Fibroblast of skin of abdomen (primary cell): ENCODE measurements around the gene GARIN5B.

Experiments
- DNase-seq: peaks from one replicate; pipeline ENCODE4 v3.0.0-alpha.2; 2013

Gene GARIN5B

DNA sequence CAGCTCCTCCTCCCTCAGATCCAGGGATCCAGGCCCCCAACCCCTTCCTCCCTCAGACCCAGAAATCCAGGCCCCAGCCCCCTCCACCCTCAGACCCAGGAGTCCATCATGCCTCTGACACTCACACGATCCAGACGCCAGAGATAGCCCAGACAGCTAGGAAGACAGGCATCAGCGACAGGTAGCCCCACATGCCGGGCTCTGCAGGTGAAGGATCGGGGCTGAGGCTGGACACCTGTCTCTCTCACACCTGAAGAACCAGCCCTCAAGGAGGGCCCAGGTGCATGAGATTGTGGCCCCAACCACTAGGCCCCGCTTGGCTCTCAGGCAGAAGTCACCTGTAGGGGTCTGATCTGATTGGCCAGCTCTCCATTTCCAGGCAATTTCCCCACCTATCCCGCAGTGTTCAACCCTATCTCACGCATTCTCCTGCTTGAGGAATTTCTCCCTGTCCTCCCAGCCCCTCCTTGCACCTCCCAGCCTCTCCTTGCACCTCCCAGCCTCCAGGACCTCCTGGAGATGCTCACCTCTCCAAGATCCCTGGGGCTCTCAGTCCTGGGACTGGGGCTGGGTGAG lies 42.1 kb downstream of the GARIN5B start:
- no peak for DNase-seq

DNA sequence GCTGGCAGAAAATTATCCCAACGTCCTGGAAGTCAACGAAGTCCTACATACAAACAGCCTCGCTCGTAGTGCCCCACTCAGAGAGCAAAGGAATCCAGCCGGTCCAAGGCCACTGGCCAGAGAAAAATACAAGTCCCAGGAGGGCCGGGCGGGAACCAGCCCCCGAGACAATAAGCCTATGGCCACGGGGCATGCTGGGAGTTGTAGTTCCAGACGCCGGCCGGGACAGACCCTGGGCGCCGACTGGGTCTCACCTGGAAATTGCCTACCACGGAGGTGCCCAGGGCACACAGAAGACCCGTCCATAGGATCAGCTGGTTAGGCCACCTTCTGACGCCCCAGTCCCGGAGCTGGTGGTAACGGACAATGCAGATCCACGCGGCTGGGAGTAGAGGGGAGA lies 43.3 kb downstream of the GARIN5B start:
- DNase-seq, result peak; percentile 37

DNA sequence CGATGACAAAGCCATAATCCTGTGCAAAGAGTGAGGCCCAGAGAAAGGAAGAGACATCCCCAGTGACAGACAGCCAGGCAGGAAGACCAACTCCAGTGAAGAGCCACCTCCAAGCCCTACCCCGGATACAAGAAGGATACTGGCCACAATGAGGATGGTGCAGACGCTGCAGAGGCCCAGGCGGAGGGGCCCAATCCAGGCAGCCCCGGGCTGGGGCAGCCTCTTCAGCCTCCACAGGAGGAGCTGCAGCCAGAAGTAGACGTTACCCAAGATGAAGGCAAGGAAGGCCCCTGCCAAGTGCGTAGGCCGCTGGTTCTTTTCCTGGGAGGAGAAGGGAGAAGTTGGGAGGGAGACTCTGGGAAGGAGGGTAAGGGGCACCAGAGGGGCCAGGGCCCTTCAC lies 46.4 kb downstream of the GARIN5B start:
- no peak for DNase-seq

DNA sequence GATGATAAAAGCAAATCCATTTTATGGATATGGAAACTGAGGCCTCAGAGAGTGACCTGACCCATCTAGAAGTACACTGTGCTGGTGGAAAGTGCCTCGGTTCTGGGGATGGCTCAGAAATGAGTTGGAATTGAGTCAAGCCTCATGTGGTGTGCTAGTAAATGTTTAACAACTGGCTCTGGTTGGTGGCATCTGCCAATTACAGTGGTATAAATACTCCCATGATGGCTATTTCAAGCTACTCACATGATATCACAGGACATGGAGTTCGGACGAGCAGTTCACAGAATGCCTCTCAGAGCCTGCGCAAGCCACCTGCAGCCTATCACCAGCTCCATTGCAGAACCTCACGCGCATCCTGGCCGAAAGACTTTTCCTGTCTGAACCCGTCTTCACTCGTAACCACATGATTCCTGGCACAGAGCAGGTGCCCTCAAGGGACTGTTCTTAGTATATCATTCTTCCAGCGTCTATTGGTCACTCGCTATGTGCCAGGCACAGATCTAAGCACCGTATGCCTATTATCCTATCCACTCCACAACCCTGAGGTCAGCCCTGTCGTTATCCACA lies 47.0 kb downstream of the GARIN5B start:
- DNase-seq, result no peak

DNA sequence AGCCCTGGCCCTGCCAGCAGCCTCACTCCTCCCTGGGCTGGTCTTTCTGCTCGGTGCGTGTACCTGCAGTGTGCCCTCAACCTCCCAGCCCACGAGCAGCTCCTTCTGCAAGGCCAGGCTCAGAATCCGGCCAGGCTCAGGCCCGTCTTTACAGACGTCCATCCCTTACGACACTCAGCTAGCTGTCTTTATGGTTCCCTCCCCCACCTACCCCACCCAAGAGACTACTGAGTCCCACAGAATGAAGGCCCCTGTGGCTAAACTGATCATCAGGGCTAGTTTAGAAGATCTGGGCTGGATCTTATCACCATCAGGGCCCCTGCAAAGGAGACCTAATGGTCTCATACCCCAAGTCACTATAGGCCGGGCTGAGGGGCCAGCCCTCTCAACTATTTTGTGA lies 48.7 kb downstream of the GARIN5B start:
- DNase-seq, result no peak

DNA sequence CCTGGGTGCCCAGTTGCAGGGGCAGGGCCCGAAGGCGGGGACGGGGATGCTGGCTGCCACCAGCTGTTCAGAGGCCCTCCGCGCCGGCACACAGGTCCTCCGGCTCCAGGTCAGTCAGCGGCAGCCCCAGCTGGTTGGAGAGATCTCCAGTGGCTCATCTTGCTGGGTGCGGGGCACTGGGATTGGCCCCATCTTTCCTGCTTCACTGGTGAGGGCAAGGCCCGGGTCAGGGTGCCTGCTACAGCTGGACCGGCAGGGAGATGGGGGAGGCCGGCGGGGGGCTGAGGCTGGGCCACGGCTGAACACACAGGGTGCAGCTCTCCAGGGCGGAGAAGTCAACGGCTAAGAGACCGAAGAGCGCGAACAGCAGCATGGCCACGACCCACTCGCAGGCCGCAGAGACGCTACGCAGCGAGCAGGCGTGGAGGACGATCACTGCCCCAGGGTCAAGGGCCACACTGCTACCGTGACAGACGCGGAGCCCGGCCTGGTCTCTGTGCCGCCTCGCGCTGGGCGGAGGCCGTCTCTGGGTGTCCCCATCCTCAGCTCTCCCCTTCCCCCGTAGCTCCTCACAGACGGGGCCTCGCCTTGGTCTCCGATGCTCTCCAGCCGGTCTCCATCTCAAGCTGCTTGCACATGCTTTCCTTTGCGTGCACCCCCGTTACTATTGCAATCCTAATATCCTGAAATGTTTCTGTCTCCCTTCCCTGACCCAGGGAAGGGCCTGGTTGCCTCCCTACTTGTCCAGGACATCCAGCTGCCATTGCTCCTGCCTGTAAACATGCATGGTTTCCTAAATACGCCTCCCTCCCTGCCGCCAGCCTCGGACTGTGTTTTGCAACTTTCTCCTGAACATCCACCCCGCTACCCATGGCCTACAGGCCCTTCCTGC lies 50.2 kb downstream of the GARIN5B start:
- no peak for DNase-seq

DNA sequence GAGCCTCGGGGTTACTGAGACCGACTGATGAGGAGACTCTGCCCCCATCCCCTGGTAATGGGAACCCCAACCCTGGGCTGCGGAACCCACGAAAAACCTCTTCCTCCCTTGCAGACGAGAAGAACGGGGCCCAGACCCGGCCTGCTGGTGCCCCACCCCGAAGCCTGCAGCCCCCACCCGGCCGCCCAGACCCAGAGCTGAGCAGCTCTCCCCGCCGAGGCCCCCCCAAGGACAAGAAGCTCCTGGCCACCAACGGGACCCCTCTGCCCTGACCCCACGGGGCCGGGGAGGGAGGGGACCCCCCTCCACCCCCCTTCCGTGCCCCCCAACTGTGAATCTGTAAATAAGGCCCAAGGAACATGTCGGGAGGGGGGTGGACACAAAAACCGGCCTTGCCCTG lies 51.3 kb downstream of the GARIN5B start:
- DNase-seq, result no peak

DNA sequence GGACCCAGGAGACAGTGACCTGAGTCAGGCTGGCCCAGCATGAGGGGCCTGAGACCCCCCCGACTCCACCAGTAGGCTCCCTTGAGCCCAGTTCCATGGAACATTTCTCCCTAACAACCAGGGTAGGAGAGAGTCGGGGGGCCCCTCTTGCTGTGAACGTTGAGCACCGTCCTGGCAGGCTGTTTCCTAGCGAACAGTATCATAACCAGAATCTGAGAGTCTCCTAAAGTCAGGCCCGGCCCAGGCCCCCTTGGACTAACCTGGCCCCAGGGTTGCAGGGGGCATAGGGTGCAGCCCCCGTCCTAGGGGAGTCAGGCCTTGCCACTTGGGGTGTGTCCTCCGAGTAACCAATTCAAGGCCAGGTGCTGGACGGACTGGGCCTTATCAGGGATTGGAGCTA lies 51.7 kb downstream of the GARIN5B start:
- no peak for DNase-seq

DNA sequence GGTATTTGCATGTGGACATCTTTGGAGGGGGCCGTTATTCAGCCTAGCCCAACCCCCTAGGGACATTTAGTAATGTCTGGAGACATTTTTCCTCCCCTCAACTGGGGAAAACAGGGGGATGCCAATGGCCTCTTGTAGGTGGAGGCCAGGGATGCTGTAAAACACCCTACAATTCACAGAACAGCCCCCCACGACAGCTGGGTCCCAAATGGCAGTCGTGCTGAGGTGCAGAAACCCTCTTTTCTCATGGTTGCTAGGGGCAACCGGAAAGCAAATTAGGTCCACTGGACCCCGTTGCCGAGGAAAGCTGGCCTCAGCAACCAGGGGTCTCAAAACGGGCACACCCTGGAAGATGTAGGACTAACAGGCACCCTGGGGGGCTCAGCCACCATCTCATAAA lies 52.6 kb downstream of the GARIN5B start:
- no peak for DNase-seq

DNA sequence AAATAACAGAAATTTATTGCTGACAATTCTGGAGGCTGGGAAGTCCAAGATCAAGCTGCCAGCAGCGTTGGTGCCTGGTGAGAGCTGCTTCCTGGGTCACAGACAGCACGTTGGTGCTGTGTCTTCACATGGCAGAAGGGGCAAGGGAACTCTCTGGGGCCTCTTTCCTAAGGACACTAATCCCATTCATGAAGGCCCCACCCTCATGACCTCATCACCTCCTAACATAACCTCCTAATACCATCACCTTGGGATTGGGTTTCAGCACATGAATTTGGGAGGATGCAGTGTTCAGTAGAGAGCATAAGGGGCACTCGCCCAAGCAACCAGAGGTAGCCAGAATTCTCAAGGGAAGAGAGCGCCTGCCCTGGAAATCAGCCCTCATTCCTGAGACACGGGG lies 53.6 kb downstream of the GARIN5B start:
- no peak for DNase-seq

DNA sequence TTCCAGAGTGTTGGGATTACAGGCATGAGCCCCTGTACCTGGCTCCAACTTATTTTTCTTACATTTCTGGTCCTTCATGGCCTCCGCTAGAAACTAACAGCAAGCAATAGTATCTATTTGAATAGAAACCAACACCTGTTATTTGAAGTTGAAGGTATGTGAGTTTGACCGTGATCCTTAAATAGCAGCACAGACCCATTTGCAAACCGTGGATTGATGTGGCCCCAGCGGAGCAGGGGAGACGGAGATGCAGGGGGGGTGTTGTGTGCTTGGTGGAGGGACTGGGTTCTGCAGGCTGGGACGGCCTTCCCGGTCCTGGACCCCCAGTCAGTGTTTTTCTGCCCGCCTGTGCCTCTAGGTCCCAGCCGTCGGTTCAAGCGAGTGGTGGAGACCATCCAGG lies 54.8 kb downstream of the GARIN5B start:
- no peak for DNase-seq

DNA sequence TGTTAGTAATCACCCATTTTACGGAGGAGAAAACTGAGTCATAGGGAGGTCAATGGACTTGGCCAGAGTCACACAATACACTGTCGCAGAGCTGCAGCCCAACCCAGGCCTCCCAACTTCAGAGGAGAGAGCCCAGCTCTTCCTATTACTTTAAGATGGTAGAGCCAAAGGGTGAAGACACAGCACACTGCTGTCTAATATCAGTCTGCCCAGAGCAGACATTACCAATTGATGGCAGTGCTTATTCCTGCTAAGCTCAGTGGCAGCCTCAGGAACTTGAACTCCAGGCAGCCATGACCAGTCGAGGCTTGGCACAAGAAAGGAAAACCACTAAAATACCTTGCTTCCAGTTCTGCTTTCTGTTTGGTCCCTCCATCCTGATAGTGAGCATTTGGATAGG lies 56.3 kb downstream of the GARIN5B start:
- no peak for DNase-seq

DNA sequence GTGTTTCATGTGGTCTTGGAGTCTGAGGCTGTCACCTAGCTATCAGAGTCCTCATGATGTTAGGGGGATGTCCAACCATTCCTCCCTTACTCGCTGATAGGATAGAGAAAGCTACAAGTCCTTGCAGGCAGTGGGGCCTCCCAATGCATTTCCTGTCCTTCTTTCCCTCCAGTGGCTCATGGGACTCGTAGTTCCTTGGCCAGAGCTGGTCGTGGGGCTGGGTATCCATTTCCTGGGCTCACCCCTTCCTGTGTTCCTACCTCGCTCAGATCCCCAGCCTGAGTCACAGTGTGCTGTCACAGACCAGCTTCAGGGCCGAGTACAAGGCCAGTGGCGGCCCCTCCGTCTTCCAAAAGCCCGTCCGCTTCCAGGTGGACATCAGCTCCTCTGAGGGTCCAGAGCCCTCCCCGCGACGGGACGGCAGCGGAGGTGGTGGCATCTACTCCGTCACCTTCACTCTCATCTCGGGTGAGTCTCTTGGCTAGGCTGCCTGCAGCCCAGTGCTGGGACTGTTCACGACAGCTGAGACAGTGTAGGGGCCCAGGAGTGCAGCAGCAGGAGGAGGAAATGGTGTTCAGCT lies 57.0 kb downstream of the GARIN5B start:
- DNase-seq, result no peak

DNA sequence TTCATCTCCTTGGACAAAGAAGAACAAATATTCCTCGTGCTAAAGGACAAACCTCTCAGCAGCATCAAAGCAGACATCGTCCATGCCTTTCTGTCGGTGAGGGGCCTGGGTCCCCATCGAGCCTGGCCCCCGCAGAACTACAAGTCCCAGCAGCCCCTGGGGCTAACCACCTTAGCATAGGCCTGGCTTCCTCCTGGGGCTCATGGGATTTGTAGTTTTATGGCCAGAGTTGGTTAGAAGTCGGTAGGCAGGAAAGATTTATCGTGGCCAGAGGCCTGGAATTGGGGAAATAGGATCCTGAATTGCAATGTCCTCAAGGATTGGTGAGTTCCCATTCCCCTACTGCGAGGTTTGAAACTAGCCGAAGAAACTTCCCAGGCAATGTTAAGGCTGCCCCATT lies 57.6 kb downstream of the GARIN5B start:
- no peak for DNase-seq

DNA sequence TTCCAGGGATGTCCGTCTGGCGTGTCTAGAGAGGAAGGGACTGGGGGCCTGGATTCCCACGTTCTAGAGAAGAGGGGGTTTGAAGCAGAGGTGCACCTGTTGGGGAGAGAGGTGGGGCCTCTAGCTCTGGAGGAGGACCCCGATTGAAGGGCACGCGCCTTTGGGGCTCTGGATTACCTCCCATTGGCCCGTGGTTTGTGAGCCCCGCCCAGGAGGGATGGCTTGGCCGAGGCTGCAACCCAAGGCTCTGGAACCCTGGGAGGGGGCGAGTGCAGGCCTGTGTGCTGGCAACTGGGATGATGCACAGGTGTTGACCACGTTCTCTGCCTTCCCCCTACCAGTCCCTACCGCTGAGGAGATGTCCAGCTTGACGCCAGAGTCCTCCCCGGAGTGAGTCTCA lies 58.1 kb downstream of the GARIN5B start:
- DNase-seq, result no peak
